Heart right ventricle (tissue), 16 donors: ENCODE results near the gene RASGEF1C. TPM values are rescaled to one million over a fixed set of nuclear protein-coding genes. Genes with fewer than 3 reads are reported as not detected.

Source experiments
- ATAC-seq, 8 donors: fragments of 200-7000 bp; cut with Tn5 transposase; one replicate each; pipeline ENCODE4 v1.9.1; 2020; ENCODE audit warnings: mild to moderate bottlenecking in 8 of 8, moderate library complexity in 8 of 8, moderate number of reproducible peaks in 1 of 8
- DNase-seq, 2 donors: peaks; one replicate each; pipeline ENCODE4 v3.0.0-alpha.2; 2020
- H3K27ac ChIP-seq, 10 donors: fragments of 200-600 bp; sonication (generic) in 2 of 10; one replicate each; pipeline versions ENCODE4 v1.5.0 to v1.8.0; 2020 to 2022; ENCODE audit warnings: mild to moderate bottlenecking in 3 of 10
- H3K27me3 ChIP-seq, 7 donors: fragments of 200-600 bp; one replicate each; pipeline ENCODE4 v1.8.0; 2021 to 2022; ENCODE audit warnings: mild to moderate bottlenecking in 2 of 7
- H3K36me3 ChIP-seq, 9 donors: fragments of 200-600 bp; sonication (generic) in 1 of 9; one replicate each; pipeline versions ENCODE4 v1.5.0 to v1.8.0; 2020 to 2022; ENCODE audit warnings: mild to moderate bottlenecking in 2 of 9
- H3K4me1 ChIP-seq, 9 donors: fragments of 200-600 bp; sonication (generic) in 1 of 9; one replicate each; pipeline versions ENCODE4 v1.5.0 to v1.8.0; 2020 to 2022; ENCODE audit warnings: mild to moderate bottlenecking in 4 of 9
- H3K4me3 ChIP-seq, 10 donors: fragments of 200-600 bp; sonication (generic) in 2 of 10; one replicate each; pipeline versions ENCODE4 v1.5.0 to v1.8.0; 2020 to 2022; ENCODE audit warnings: mild to moderate bottlenecking in 7 of 10, moderate library complexity in 2 of 10
- H3K9me3 ChIP-seq, 11 donors: fragments of 200-600 bp in 10 of 11; sonication (generic) in 2 of 11; one replicate each; pipeline versions ENCODE4 v1.5.0 to v1.8.0; 2013 to 2022; ENCODE audit warnings: mild to moderate bottlenecking in 2 of 11, control low read depth in 1 of 11, moderate library complexity in 1 of 11
- WGBS, 2 donors: extraction: QIAGEN DNeasy Blood & Tissue Kit; methylation state at CpG; one replicate each; pipeline ENCODE4 v1.1.7; 2013; ENCODE audit warnings: inconsistent platforms in 1 of 2; 5-methylcytosine and 5-hydroxymethylcytosine counted together
- intact Hi-C, 10 donors: fragments of 100-400 bp; cut with DNase I; formaldehyde crosslinking; loops; one replicate each; pipeline versions ENCODE4 v1.11.1 to v1.14.2; 2022
- polyA plus RNA-seq, 2 donors: library from polyadenylated mRNA; stranded (reverse); fragments of 200-250 nt; gene quantifications; one replicate each; pipeline ENCODE4 v1.2.3, GENCODE V29; 2013
- total RNA-seq, 10 donors: library from RNA; stranded (reverse); fragmentation: NEBNext Ultra II Directional in 3 of 10; extraction: Animal tissue kit (Norgen Biotek cat#: 25700) in 3 of 10; gene quantifications; one replicate each; pipeline versions ENCODE4 v1.2.1 to v1.2.4, GENCODE V29; 2021 to 2023
- TF ChIP-seq, protein P1 (sequence below), 9 donors: fragments of 200-600 bp; sonication (generic) in 2 of 9; IDR thresholded peaks; one replicate each; pipeline versions ENCODE4 v1.5.0 to v1.8.0; 2021 to 2022; ENCODE audit warnings: antibody characterized with exemption in 9 of 9, mild to moderate bottlenecking in 5 of 9, moderate library complexity in 1 of 9
- donor health status: Arrhythmogenic right ventricular cardiomyopathy.
- donor health status: ischemic (EF 13 %, LVEDD 7.1; RV severe dilation, severe dysfunction).
- donor health status: healthy with polysubstance abuse.
- donor health status: DM: no; HTN: yes; CAD: no.
- donor health status: DM: no; HTN: no; CAD: no.
- donor health status: ischemic (EF 25% LVEDD 6.9; RV normal size, moderate dysfunction).
- donor health status: ischemic (EF 25% LVEDD 5.7; RV mildly dilated, moderate dysfunction).
- donor health status: healthy.
- donor health status: DM: yes; HTN: yes; CAD: no.
- donor health status: Ischemic cardiomyopathy.
- donor health status: ischemic (EF 35%, LVEDD 5.7; RV mildly dilated, moderate dysfunction).
- donor health status: nonischemic (EF 11% LVEDD 7.7; RV severe dilation, severe dysfunction).
- donor health status: DM: yes; HTN: yes; CAD: no.
- donor health status: PGD.
- donor health status: ischemic (EF 29% LVEDD 5.4; RV normal size, mild dysfunction).
- donor health status: nonischemic (EF 23%, LVEDD 6.1; RV moderate dilation, normal function).

RASGEF1C gene
- total and polyA plus RNA-seq, 12 donors = 0.17 to 0.59 (median 0.26) TPM; not detected in 6

DNA sequence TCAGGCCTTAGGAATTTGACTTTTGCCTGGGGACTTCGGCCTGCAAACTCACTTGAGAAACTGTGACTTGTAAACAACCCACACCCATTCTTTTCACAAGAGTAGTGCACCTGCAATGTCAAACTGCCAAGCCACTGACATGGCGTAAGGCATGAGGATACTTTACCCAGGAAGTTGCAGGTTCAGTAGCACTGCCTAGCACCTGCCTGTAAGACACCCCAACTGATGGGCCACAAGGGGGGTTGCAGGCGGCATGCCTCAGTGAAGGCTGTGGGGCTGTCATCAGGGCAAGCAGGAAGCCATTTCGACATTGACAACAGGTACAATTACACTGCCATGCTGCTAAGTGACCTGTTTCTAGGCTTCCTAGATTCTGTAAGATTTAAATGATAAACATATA lies 41.3 kb upstream of the RASGEF1C start:
- no peak overlapping the region for H3K27ac ChIP-seq
- H3K36me3 ChIP-seq = peaks cover 0 to 98% (median 69%) of the 10 kb centered on the region in 9 donors
- no peaks in the 10 kb centered on the region for H3K27me3 ChIP-seq
- no peaks in the 10 kb centered on the region for H3K4me1 ChIP-seq
- TF ChIP-seq, protein P1, sequence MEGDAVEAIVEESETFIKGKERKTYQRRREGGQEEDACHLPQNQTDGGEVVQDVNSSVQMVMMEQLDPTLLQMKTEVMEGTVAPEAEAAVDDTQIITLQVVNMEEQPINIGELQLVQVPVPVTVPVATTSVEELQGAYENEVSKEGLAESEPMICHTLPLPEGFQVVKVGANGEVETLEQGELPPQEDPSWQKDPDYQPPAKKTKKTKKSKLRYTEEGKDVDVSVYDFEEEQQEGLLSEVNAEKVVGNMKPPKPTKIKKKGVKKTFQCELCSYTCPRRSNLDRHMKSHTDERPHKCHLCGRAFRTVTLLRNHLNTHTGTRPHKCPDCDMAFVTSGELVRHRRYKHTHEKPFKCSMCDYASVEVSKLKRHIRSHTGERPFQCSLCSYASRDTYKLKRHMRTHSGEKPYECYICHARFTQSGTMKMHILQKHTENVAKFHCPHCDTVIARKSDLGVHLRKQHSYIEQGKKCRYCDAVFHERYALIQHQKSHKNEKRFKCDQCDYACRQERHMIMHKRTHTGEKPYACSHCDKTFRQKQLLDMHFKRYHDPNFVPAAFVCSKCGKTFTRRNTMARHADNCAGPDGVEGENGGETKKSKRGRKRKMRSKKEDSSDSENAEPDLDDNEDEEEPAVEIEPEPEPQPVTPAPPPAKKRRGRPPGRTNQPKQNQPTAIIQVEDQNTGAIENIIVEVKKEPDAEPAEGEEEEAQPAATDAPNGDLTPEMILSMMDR (IDR thresholded peaks at IDR 0.05) = no peak
- ATAC-seq (no peak), DNase-seq (no peak)
- WGBS, 2 donors = 97 to 99% methylated on average over 4 of the region's 4 CpGs
- H3K4me3 ChIP-seq = no peak overlapping the region
- H3K9me3 ChIP-seq = peaks cover 5 to 100% (median 75%) of the 10 kb centered on the region in 11 donors
- intact Hi-C loops = no loop called here

DNA sequence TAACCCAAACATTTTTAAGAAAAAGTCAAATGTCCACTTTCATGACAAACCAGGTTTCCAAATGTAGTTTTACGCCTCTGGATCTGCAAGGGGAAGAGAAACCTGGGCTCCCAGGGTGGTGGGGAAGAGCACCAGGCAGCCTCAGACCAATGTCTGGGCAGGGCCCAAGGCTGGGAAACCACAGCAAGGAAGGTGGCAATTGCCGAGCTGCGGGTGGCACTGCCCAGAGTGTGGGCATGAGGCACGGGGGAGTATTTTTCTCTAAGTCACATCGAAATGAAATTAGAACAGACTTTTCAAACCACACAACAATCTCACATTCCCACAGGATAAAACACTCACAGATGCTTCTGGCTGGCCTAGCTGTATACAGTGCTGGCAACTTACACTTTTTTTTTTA lies 32.6 kb upstream of the RASGEF1C start:
- WGBS, 2 donors = 97 to 100% methylated on average over 5 of the region's 5 CpGs
- H3K36me3 ChIP-seq = peaks cover 4 to 99% (median 76%) of the 10 kb centered on the region in 9 donors
- no peak overlapping the region for H3K4me3 ChIP-seq
- intact Hi-C loops = no loop called here
- no peaks in the 10 kb centered on the region for H3K27me3 ChIP-seq
- no peak for ATAC-seq
- no peak overlapping the region for H3K27ac ChIP-seq
- peaks cover 0 to 77% (median 6%) of the 10 kb centered on the region in 11 donors for H3K9me3 ChIP-seq
- no peak for DNase-seq
- H3K4me1 ChIP-seq = no peaks in the 10 kb centered on the region
- TF ChIP-seq, protein P1 (IDR thresholded peaks at IDR 0.05) = no peak

DNA sequence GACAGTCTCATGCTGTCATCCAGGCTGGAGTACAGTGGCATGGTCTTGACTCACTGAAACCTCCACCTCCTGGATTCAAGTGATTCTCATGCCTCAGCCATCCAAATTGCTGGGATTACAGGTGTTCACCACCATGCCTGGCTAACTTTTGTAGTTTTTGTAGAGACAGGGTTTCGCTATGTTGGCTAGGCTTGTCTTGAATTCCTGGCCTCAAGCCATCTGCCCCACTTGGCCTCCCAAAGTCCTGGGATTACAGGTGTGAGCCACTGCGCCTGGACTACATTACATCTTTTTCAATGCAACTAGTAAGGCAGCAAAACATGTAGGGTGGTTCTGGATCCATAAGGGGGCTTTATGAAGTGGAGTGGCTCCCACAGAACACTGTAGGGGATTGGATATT lies 29.6 kb upstream of the RASGEF1C start:
- Histone ChIP-seq H3K36me3 (peaks cover 4 to 100% (median 88%) of the 10 kb centered on the region in 9 donors), H3K27ac (no peak overlapping the region), H3K4me3 (no peak overlapping the region), H3K27me3 (no peaks in the 10 kb centered on the region), H3K4me1 (no peaks in the 10 kb centered on the region), H3K9me3 (peaks cover 0 to 60% (median 6%) of the 10 kb centered on the region in 11 donors)
- intact Hi-C loops = no loop called here
- no peak for ATAC-seq
- DNase-seq = no peak
- TF ChIP-seq, protein P1 (IDR thresholded peaks at IDR 0.05) = no peak
- WGBS, 2 donors = 97 to 98% methylated on average over 2 of the region's 2 CpGs

DNA sequence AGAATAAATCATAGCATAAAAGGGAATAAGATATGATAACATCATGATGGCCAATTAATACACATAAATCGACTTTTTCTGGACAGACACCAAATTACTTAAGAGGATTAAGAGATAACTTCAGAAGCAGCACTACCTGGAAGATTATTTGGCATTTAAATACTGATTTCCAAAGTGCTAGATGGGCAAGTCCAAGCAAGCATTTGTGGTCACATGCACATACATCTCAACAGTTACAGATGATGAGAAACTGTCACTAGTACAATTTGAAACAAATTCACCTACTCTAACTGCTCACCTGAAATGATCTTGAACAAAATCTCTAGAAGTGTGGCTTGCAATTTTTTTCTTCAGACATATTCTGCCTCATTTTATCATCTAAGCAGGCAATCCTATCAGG lies 26.8 kb upstream of the RASGEF1C start:
- Histone ChIP-seq H3K27ac (no peak overlapping the region), H3K4me1 (no peaks in the 10 kb centered on the region), H3K9me3 (peaks cover 0 to 44% (median 6%) of the 10 kb centered on the region in 11 donors), H3K4me3 (no peak overlapping the region), H3K36me3 (peaks cover 2 to 93% (median 87%) of the 10 kb centered on the region in 9 donors), H3K27me3 (no peaks in the 10 kb centered on the region)
- intact Hi-C loops = no loop called here
- ATAC-seq (no peak), DNase-seq (no peak)
- TF ChIP-seq, protein P1 (IDR thresholded peaks at IDR 0.05) = no peak
- WGBS, 2 donors = 91 to 97% methylated on average over 1 of the region's 1 CpG
